ENCODE measurements around the gene HMGB4.

DNA sequence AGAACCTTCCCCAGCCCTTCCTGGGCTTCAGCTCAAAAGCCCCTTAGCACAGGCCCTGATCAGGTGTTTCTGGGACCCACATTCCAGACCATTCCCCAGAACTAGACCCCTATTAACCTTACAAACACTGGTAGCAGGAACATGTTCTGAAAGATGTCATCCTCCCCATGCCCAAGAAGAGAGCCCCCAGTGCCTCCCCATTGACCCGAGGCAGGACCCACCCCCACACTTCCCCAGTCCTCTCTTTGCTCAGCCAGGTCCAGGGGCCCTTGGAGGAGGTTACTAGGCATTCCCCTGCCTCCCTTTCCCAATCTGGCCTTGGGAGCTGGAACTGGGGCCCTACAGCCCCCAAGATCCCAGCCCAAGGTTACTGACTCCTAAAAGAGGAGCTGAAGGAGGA, 38.9 kb upstream of the HMGB4 start:
- TF ChIP-seq, protein P1, sequence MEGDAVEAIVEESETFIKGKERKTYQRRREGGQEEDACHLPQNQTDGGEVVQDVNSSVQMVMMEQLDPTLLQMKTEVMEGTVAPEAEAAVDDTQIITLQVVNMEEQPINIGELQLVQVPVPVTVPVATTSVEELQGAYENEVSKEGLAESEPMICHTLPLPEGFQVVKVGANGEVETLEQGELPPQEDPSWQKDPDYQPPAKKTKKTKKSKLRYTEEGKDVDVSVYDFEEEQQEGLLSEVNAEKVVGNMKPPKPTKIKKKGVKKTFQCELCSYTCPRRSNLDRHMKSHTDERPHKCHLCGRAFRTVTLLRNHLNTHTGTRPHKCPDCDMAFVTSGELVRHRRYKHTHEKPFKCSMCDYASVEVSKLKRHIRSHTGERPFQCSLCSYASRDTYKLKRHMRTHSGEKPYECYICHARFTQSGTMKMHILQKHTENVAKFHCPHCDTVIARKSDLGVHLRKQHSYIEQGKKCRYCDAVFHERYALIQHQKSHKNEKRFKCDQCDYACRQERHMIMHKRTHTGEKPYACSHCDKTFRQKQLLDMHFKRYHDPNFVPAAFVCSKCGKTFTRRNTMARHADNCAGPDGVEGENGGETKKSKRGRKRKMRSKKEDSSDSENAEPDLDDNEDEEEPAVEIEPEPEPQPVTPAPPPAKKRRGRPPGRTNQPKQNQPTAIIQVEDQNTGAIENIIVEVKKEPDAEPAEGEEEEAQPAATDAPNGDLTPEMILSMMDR (IDR thresholded peaks at IDR 0.05), result no peak
- no peak for TF ChIP-seq EP300 (IDR thresholded peaks at IDR 0.05; ENCODE audit: low read depth)
- no peak for TF ChIP-seq POLR2A (IDR thresholded peaks at IDR 0.05)
